ENCODE data around the gene DLK2.
"Not testable (repeated sequence)": the region's sequence is repeated elsewhere in the genome, so short reads cannot be mapped to it uniquely, and the experiment has no call there.

Gene DLK2

DNA sequence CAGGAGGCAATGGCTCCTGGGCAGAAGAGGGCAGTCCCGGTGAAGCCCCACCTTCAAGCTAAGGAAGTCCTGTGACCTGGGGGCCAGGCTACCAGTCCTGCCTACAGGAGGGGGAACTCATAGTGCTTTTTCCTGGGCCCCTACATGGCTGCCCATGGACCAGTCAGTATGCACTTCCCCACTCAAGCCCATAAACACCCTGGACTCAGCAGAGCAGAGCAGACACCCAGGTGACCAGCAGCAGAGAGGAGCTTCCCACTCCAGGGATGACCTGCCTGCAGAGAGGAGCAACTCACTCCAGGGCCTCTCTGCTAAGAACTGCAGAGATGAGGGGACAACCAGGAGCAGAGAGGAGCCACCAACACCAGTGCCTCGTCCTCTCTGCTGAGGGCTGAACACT, 42.3 kb downstream of the DLK2 start:
- Histone ChIP-seq H3K36me3 (replicated peaks; ENCODE audit: insufficient read depth, low read length) (no peaks in the 10 kb centered on the region), H3F3A (ENCODE audit: insufficient read depth, low read length) (no peaks in the 10 kb centered on the region), H3K4me2 (ENCODE audit: low read depth, low read length) (no peak overlapping the region), H2AFZ (ENCODE audit: low read length) (no peak overlapping the region), H3K27ac (ENCODE audit: low read length) (no peak overlapping the region), H3K27me3 (replicated peaks; ENCODE audit: insufficient read depth, low read length) (no peaks in the 10 kb centered on the region), H3K4me3 (ENCODE audit: low read length) (no peak overlapping the region), H3K9ac (ENCODE audit: low read length) (no peak overlapping the region), H3K4me1 (ENCODE audit: low read length) (no peaks in the 10 kb centered on the region), H3K9me3 (replicated peaks; ENCODE audit: insufficient read depth, low read length) (no peaks in the 10 kb centered on the region), H4K20me1 (ENCODE audit: insufficient read depth, low read length) (no peaks in the 10 kb centered on the region), H3K79me2 (ENCODE audit: low read length) (no peaks in the 10 kb centered on the region), H3K9me2 (replicated peaks; ENCODE audit: insufficient read depth, low read length) (no peaks in the 10 kb centered on the region)
- DNase-seq = no peak
- TF ChIP-seq EZH2phosphoT487 (IDR thresholded peaks at IDR 0.05; ENCODE audit: low read length) (no peak), EZH2 (optimal IDR thresholded peaks at IDR 0.05; ENCODE audit: low read depth, low read length) (no peak)
- TF ChIP-seq, protein P1, sequence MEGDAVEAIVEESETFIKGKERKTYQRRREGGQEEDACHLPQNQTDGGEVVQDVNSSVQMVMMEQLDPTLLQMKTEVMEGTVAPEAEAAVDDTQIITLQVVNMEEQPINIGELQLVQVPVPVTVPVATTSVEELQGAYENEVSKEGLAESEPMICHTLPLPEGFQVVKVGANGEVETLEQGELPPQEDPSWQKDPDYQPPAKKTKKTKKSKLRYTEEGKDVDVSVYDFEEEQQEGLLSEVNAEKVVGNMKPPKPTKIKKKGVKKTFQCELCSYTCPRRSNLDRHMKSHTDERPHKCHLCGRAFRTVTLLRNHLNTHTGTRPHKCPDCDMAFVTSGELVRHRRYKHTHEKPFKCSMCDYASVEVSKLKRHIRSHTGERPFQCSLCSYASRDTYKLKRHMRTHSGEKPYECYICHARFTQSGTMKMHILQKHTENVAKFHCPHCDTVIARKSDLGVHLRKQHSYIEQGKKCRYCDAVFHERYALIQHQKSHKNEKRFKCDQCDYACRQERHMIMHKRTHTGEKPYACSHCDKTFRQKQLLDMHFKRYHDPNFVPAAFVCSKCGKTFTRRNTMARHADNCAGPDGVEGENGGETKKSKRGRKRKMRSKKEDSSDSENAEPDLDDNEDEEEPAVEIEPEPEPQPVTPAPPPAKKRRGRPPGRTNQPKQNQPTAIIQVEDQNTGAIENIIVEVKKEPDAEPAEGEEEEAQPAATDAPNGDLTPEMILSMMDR (IDR thresholded peaks at IDR 0.05; ENCODE audit: low read length) = no peak

DNA sequence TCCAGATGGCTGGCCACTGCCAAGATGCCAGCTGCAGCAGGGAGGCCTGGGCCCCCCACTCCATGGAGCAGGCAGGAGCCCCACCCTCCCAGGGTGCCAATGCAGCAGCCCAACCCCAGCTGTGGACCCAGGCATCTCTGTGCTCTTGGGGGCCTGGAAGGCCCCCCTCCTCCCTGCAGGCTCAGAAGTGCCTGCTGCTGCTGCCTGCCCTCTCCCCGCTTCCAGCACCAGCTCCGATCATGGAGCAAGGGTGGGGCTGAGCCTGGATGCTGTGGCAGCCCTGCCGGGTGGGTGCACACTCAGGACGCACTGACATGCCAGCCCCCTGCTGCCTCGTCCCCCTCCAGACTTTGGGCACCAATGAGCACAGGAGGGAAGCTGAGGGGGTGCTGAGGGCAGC, 42.8 kb downstream of the DLK2 start:
- Histone ChIP-seq H3K4me3 (ENCODE audit: low read length) (no peak overlapping the region), H3K9me2 (replicated peaks; ENCODE audit: insufficient read depth, low read length) (no peaks in the 10 kb centered on the region), H3F3A (ENCODE audit: insufficient read depth, low read length) (no peaks in the 10 kb centered on the region), H4K20me1 (ENCODE audit: insufficient read depth, low read length) (no peaks in the 10 kb centered on the region), H2AFZ (ENCODE audit: low read length) (no peak overlapping the region), H3K4me1 (ENCODE audit: low read length) (no peaks in the 10 kb centered on the region), H3K9me3 (replicated peaks; ENCODE audit: insufficient read depth, low read length) (no peaks in the 10 kb centered on the region), H3K27ac (ENCODE audit: low read length) (no peak overlapping the region), H3K79me2 (ENCODE audit: low read length) (no peaks in the 10 kb centered on the region), H3K36me3 (replicated peaks; ENCODE audit: insufficient read depth, low read length) (no peaks in the 10 kb centered on the region), H3K9ac (ENCODE audit: low read length) (no peak overlapping the region), H3K27me3 (replicated peaks; ENCODE audit: insufficient read depth, low read length) (no peaks in the 10 kb centered on the region), H3K4me2 (ENCODE audit: low read depth, low read length) (no peak overlapping the region)
- no peak for DNase-seq
- TF ChIP-seq, protein P1 (IDR thresholded peaks at IDR 0.05; ENCODE audit: low read length) = no peak
- TF ChIP-seq EZH2 (optimal IDR thresholded peaks at IDR 0.05; ENCODE audit: low read depth, low read length) (no peak), EZH2phosphoT487 (IDR thresholded peaks at IDR 0.05; ENCODE audit: low read length) (no peak)

DNA sequence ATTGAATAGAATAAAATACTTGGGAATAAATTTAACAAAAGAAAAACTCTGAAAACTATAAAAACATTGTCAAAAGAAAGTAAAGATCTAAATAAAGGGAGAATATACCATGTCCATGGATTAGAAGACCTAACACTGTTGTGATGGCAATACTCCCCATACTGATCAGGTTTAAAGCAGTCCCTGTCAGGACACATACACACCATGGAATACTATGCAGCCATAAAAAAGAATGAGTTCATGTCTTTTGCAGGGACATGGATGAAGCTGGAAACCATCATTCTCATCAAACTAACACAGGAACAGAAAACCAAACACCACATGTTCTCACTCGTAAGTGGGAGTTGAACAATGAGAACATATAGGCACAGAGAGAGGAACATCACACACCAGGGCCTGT, 44.6 kb downstream of the DLK2 start:
- H3K36me3 ChIP-seq (replicated peaks; ENCODE audit: insufficient read depth, low read length); H3K4me1 ChIP-seq (ENCODE audit: low read length); H3K4me3 ChIP-seq (ENCODE audit: low read length); H3K9me2 ChIP-seq (replicated peaks; ENCODE audit: insufficient read depth, low read length); H3F3A ChIP-seq (ENCODE audit: insufficient read depth, low read length); H3K27ac ChIP-seq (ENCODE audit: low read length); H3K4me2 ChIP-seq (ENCODE audit: low read depth, low read length); H3K27me3 ChIP-seq (replicated peaks; ENCODE audit: insufficient read depth, low read length); H3K79me2 ChIP-seq (ENCODE audit: low read length); DNase-seq; H3K9ac ChIP-seq (ENCODE audit: low read length); H4K20me1 ChIP-seq (ENCODE audit: insufficient read depth, low read length); H2AFZ ChIP-seq (ENCODE audit: low read length); H3K9me3 ChIP-seq (replicated peaks; ENCODE audit: insufficient read depth, low read length): not testable (repeated sequence)

DNA sequence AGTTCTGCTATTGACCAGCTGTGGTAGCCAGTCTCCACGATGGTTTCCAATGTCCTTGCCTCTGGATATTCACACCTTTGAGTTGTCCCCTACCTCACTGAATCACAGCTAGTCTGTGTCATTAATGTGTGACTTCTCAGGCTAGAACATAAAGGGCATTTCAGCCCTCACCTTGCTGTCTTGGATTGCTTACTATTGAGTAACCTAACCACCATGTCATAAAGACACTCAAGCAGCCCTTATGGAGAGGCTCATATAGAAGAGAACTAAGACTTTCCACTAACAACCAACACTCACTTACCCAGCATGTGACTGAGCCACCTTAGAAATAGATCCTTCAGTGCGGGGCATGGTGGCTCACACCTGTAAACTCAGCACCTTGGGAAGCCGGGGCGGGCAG, 47.1 kb downstream of the DLK2 start:
- Histone ChIP-seq H3F3A (ENCODE audit: insufficient read depth, low read length) (no peaks in the 10 kb centered on the region), H3K27me3 (replicated peaks; ENCODE audit: insufficient read depth, low read length) (no peaks in the 10 kb centered on the region), H3K4me2 (ENCODE audit: low read depth, low read length) (no peak overlapping the region), H3K4me1 (ENCODE audit: low read length) (no peaks in the 10 kb centered on the region), H3K27ac (ENCODE audit: low read length) (no peak overlapping the region), H3K9ac (ENCODE audit: low read length) (no peak overlapping the region), H3K36me3 (replicated peaks; ENCODE audit: insufficient read depth, low read length) (no peaks in the 10 kb centered on the region), H4K20me1 (ENCODE audit: insufficient read depth, low read length) (no peaks in the 10 kb centered on the region), H3K79me2 (ENCODE audit: low read length) (no peaks in the 10 kb centered on the region), H2AFZ (ENCODE audit: low read length) (no peak overlapping the region), H3K9me2 (replicated peaks; ENCODE audit: insufficient read depth, low read length) (no peaks in the 10 kb centered on the region), H3K9me3 (replicated peaks; ENCODE audit: insufficient read depth, low read length) (no peaks in the 10 kb centered on the region), H3K4me3 (ENCODE audit: low read length) (no peak overlapping the region)
- no peak for TF ChIP-seq EZH2 (optimal IDR thresholded peaks at IDR 0.05; ENCODE audit: low read depth, low read length)
- no peak for TF ChIP-seq EZH2phosphoT487 (IDR thresholded peaks at IDR 0.05; ENCODE audit: low read length)
- TF ChIP-seq, protein P1 (IDR thresholded peaks at IDR 0.05; ENCODE audit: low read length) = no peak
- DNase-seq = no peak
